ENCODE results near the gene YWHAH. TPM values are rescaled to one million over a fixed set of nuclear protein-coding genes. Genes with fewer than 3 reads are reported as not detected.
A peak's percentile ranks its signal among the peaks of the same experiment; 100 is the strongest.

YWHAH gene
- total RNA-seq, 1 donor from 2014 or later, result 213 TPM

- DNase-seq (ENCODE audit: low spot score), result no peak
These were observed 5.9 kb downstream of the YWHAH start for GRCh38 chr22:31950226-31950625.

GRCh38 chr22:31951194-31952093 is 7.1 kb downstream of the YWHAH start:
- DNase-seq (ENCODE audit: low spot score), result no peak

GRCh38 chr22:31952094-31952401 is 7.7 kb downstream of the YWHAH start:
- DNase-seq (ENCODE audit: low spot score), result no peak

- no peak for DNase-seq (ENCODE audit: low spot score)
These were observed 8.1 kb downstream of the YWHAH start for GRCh38 chr22:31952472-31952871.

- no peak for DNase-seq (ENCODE audit: low spot score)
These were observed 8.9 kb downstream of the YWHAH start for GRCh38 chr22:31953261-31953660.

- no peak for DNase-seq (ENCODE audit: low spot score)
These were observed 10.5 kb downstream of the YWHAH start for GRCh38 chr22:31954535-31955523.

GRCh38 chr22:31956360-31956759 is 12.0 kb downstream of the YWHAH start:
- no peak for DNase-seq (ENCODE audit: low spot score)

- DNase-seq (ENCODE audit: low spot score), result no peak
These were observed 13.7 kb downstream of the YWHAH start for GRCh38 chr22:31957970-31958594.

GRCh38 chr22:31958625-31959239 is 14.4 kb downstream of the YWHAH start:
- no peak for DNase-seq (ENCODE audit: low spot score)

GRCh38 chr22:31960767-31961166 is 16.4 kb downstream of the YWHAH start:
- DNase-seq (ENCODE audit: low spot score), result no peak

- no peak for DNase-seq (ENCODE audit: low spot score)
These were observed 18.2 kb downstream of the YWHAH start for GRCh38 chr22:31962387-31963125.

- DNase-seq (ENCODE audit: low spot score), result no peak
These were observed 23.7 kb downstream of the YWHAH start for GRCh38 chr22:31968022-31968421.

GRCh38 chr22:31969789-31970489 is 25.6 kb downstream of the YWHAH start:
- DNase-seq (ENCODE audit: low spot score), result peak; percentile 77

- DNase-seq (ENCODE audit: low spot score), result peak; percentile 88
These were observed 26.4 kb downstream of the YWHAH start for GRCh38 chr22:31970490-31971444.

- no peak for DNase-seq (ENCODE audit: low spot score)
These were observed 27.8 kb downstream of the YWHAH start for GRCh38 chr22:31972180-31972579.

GRCh38 chr22:31973739-31974138 is 29.4 kb downstream of the YWHAH start:
- DNase-seq (ENCODE audit: low spot score), result peak; percentile 86

- peak; percentile 84 for DNase-seq (ENCODE audit: low spot score)
These were observed 33.0 kb downstream of the YWHAH start for GRCh38 chr22:31977141-31977841.

- DNase-seq (ENCODE audit: low spot score), result no peak
These were observed 33.6 kb downstream of the YWHAH start for GRCh38 chr22:31977939-31978338.

Data from mucosa of gallbladder (tissue), 1 donor.